SK-N-MC (cell line): ENCODE results near the gene DNAH8.
A peak's percentile ranks its signal among the peaks of the same experiment; 100 is the strongest.

ENCODE experiments used
- DNase-seq: peaks from one replicate; pipeline ENCODE4 v3.0.0-alpha.2; 2011; ENCODE audit warnings: low read depth, low spot score
- H3K27ac ChIP-seq: fragments of 200-600 bp; sonication (generic); 2 replicates; pipeline ENCODE4 v1.5.1; 2016; ENCODE audit warnings: mixed run types
- H3K36me3 ChIP-seq: fragments of 200-600 bp; sonication (generic); 2 replicates; pipeline ENCODE4 v1.6.1; 2017; ENCODE audit warnings: antibody characterized with exemption, low read length, mixed read lengths; ENCODE audit not compliant: insufficient read depth
- H3K4me3 ChIP-seq: fragments of 200-600 bp; sonication (generic); 2 replicates; pipeline ENCODE4 v1.5.1; 2016
- H3K9ac ChIP-seq: fragments of 200-600 bp; sonication (generic); 2 replicates; pipeline ENCODE4 v1.8.0; 2017; ENCODE audit warnings: mixed run types, mixed read lengths; ENCODE audit not compliant: insufficient read length
- H3K9me3 ChIP-seq: fragments of 200-600 bp; sonication (generic); 2 replicates; pipeline ENCODE4 v1.6.1; 2017; ENCODE audit warnings: low read depth, mild to moderate bottlenecking, antibody characterized with exemption, low read length, moderate library complexity, mixed read lengths
- EZH2 ChIP-seq: fragments of 200-600 bp; sonication (generic); IDR thresholded peaks from one replicate; pipeline ENCODE4 v1.6.1; 2017; ENCODE audit warnings: antibody characterized with exemption
- FOXP2 ChIP-seq: optimal IDR thresholded peaks from 2 replicates; pipeline ENCODE3; 2011; ENCODE audit warnings: mild to moderate bottlenecking, moderate library complexity; ENCODE audit not compliant: insufficient read depth; ENCODE audit errors: extremely low read length, control extremely low read depth
- POLR2AphosphoS5 ChIP-seq: IDR thresholded peaks from 2 replicates; pipeline ENCODE4 v1.6.1; 2012; ENCODE audit warnings: mild to moderate bottlenecking, low read depth, low read length, borderline replicate concordance

The DNAH8 gene

GRCh38 chr6:38942965-38943364, 227.9 kb downstream of the DNAH8 start:
- Histone ChIP-seq H3K9me3 (no peaks in the 10 kb centered on the region), H3K9ac (no peak overlapping the region), H3K27ac (no peak overlapping the region), H3K4me3 (no peak overlapping the region), H3K36me3 (no peaks in the 10 kb centered on the region)
- TF ChIP-seq POLR2AphosphoS5 (no peak), FOXP2 (no peak), EZH2 (no peak)
- no peak for DNase-seq

GRCh38 chr6:38943964-38944363, 228.9 kb downstream of the DNAH8 start:
- no peak for TF ChIP-seq FOXP2
- no peak for DNase-seq
- Histone ChIP-seq H3K9me3 (no peaks in the 10 kb centered on the region), H3K9ac (no peak overlapping the region), H3K36me3 (no peaks in the 10 kb centered on the region), H3K27ac (no peak overlapping the region), H3K4me3 (no peak overlapping the region)

- TF ChIP-seq FOXP2 (no peak), POLR2AphosphoS5 (no peak), EZH2 (no peak)
- DNase-seq = no peak
- H3K9me3 ChIP-seq = no peaks in the 10 kb centered on the region
- H3K36me3 ChIP-seq = no peaks in the 10 kb centered on the region
- H3K27ac ChIP-seq = no peak overlapping the region
- H3K4me3 ChIP-seq = no peak overlapping the region
- H3K9ac ChIP-seq = no peak overlapping the region
Measured at GRCh38 chr6:38944655-38945279, 229.7 kb downstream of the DNAH8 start.

- TF ChIP-seq POLR2AphosphoS5 (no peak), FOXP2 (no peak), EZH2 (no peak)
- Histone ChIP-seq H3K9me3 (no peaks in the 10 kb centered on the region), H3K4me3 (no peak overlapping the region), H3K9ac (no peak overlapping the region), H3K36me3 (no peaks in the 10 kb centered on the region), H3K27ac (no peak overlapping the region)
- DNase-seq = no peak
Measured at GRCh38 chr6:38955861-38956260, 240.8 kb downstream of the DNAH8 start.

- TF ChIP-seq EZH2 = no peak
- TF ChIP-seq POLR2AphosphoS5 = no peak
- no peak for TF ChIP-seq FOXP2
- H3K9ac ChIP-seq = no peak overlapping the region
Measured at GRCh38 chr6:38957426-38957825, 242.3 kb downstream of the DNAH8 start.

GRCh38 chr6:38959138-38959537, 244.0 kb downstream of the DNAH8 start:
- Histone ChIP-seq H3K4me3 (no peak overlapping the region), H3K36me3 (no peaks in the 10 kb centered on the region), H3K9ac (no peak overlapping the region), H3K27ac (no peak overlapping the region), H3K9me3 (no peaks in the 10 kb centered on the region)
- TF ChIP-seq POLR2AphosphoS5 (no peak), EZH2 (no peak), FOXP2 (no peak)
- DNase-seq = no peak

More at GRCh38 chr6:38957426-38957825, 242.3 kb downstream of the DNAH8 start:
- Histone ChIP-seq H3K4me3 (no peak overlapping the region), H3K27ac (no peak overlapping the region), H3K9me3 (no peaks in the 10 kb centered on the region), H3K36me3 (no peaks in the 10 kb centered on the region)
- no peak for DNase-seq

GRCh38 chr6:38968702-38969149, 253.6 kb downstream of the DNAH8 start:
- Histone ChIP-seq H3K36me3 (no peaks in the 10 kb centered on the region), H3K9me3 (no peaks in the 10 kb centered on the region)
- no peak for DNase-seq

GRCh38 chr6:38973178-38974057, 258.3 kb downstream of the DNAH8 start:
- no peaks in the 10 kb centered on the region for H3K9me3 ChIP-seq
- TF ChIP-seq POLR2AphosphoS5 (no peak), FOXP2 (no peak), EZH2 (no peak)
- H3K27ac ChIP-seq = no peak overlapping the region
- no peak overlapping the region for H3K4me3 ChIP-seq
- H3K36me3 ChIP-seq = no peaks in the 10 kb centered on the region
- H3K9ac ChIP-seq = no peak overlapping the region
- DNase-seq = peak; percentile 32

More at GRCh38 chr6:38968702-38969149, 253.6 kb downstream of the DNAH8 start:
- TF ChIP-seq POLR2AphosphoS5 (no peak), EZH2 (no peak), FOXP2 (no peak)
- Histone ChIP-seq H3K27ac (no peak overlapping the region), H3K9ac (no peak overlapping the region), H3K4me3 (no peak overlapping the region)
